GM18511 (cell line): Measurements from ENCODE around the gene ETV1.

ENCODE experiments used
- ATAC-seq: cut with Tn5 transposase; IDR thresholded peaks from one replicate; pipeline ENCODE4 v1.9.1; 2021; ENCODE audit warnings: mild to moderate bottlenecking, moderate library complexity; ENCODE audit not compliant: unreplicated experiment

The ETV1 gene

DNA sequence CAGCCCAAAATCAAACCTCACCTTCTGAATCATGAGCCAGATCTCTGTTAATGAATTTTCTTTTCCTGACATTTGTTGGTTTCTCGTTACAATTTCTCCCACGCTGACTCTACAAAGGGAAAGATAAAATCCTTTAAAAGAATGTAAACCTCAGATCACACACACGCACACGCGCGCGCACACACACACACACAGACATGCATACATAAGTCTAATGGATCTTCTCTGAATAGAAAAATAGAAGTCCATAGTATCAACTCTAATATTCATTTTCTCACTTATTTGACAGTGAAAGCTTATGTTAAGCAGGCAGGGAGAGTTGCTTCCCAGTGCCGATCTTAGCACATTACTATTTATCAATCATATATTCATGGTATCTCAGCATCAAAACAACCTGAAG is 1.4 kb downstream of the ETV1 start:
- ATAC-seq, result no peak

DNA sequence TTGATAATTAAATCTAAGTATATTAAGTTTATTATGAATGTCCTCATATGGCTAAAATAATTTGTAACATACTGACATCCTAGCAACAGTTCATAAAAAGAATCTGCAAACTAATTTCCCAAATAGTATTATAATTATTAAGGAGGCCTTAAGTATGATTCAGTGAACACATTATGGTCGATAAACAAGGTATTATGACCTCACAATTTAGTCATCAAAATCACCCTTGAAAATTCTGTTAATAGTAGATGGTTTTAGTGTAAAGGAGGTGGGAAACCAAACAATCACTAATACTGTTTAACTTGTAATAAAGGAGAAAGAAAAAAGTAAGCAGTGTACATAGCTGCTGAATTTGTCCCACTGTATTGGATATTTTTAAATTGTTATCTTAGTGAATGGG is 2.1 kb downstream of the ETV1 start:
- no peak for ATAC-seq

DNA sequence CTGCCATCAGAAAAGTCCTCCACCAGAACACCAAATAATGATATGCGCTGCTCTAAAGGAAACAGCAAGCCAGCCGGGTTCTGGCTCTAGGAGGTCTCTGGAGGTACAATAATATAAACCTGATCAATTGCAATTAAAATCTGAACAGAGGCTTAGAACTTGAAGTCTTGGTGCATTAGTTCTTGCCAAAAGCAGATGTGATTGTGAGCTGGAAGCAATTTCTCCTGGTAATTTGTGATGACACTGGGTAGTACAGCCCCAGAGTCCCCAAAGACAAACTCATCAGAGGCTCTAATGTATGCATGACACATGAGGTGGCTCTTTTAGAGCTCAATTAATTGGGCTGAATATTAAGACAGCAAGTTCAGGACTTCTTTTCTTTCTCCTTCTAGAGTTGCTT is 3.3 kb downstream of the ETV1 start:
- ATAC-seq, result no peak

DNA sequence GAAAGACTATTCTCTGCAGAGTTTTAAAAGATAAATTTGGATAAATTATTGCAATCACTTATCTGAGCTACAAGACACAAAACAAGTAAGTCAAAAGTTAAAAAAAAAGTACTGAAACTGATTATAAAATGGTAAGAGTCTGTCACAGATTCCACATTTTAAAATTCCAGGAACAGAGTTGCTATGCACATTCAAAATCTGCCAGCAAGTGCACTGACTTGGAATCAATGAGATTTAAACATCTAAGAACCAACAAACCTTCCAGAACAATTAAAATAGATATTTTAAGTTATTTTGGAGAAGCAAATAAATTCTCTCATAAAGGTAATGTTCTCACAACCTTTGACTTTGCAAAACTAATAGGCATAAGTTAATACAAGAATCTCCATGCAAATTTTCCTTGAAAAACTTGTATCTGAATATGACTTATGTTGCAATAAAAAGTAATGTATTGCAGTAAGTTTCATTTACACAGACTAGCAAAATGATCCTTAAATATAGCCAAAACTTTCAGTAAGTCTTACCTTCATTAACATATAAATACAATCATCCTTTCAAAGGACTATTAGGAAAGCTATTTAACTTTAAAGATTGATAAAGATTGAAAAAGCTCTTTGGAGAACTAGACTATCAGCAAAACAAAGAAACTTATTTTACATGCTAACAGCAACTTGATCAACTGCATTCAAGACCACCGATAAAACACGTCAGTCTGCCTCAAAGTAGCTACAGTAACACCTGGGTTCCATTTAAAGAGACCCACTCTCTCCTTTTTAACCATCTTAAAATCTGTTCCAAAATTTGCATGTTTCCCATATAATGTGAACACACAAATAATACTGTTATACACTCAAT is 4.4 kb downstream of the ETV1 start:
- ATAC-seq, result no peak

DNA sequence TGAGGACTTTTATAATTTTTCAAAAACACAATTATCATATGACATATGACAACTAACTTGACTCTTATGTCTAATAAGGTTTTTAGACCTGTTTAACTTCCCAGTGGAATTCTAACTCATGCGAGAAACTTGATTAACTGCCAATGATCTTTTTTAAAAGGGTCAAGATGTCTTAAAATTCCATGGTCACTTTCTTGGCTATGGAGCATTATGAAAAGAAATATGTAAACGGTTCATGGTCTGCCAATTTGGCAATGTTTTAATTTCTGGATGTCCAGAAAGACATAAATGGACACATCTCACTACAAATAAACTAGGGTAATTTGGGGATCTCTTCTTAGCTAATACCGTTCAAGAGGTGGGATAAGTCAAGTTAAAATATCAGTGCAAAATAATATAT is 5.4 kb downstream of the ETV1 start:
- ATAC-seq, result no peak

DNA sequence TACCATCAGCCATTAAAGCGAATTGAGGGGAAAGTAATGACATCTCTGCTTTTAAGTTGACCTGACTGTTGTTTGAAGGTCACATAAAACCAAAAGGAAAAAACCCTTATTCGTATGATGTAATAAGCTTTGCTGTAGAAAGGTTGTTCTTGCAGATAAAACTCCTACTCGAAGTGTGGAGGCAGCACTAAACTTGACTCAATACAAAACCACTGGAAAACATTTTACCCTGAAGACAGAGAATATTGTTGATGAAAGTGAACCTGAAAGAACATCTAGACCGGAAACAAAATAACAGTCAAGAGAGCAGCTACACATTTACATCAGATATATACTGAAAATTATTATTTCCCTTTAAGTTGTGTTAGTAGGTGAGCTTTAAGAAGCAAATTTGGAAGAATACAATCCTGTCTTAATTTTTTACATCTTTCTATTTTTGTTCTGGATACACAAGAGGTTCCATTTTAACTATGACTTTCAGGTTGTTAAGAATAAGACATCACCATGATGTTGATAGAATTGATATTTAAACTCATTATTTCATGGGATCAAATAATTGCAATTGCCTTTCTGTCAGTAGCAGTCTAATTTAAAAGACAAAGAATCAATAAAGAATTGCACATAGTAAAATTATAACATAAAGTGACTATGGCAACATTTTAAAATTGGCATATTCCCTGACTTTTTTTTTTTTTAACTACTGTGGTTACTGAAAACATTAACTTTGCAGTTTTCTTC is 6.4 kb downstream of the ETV1 start:
- no peak for ATAC-seq

DNA sequence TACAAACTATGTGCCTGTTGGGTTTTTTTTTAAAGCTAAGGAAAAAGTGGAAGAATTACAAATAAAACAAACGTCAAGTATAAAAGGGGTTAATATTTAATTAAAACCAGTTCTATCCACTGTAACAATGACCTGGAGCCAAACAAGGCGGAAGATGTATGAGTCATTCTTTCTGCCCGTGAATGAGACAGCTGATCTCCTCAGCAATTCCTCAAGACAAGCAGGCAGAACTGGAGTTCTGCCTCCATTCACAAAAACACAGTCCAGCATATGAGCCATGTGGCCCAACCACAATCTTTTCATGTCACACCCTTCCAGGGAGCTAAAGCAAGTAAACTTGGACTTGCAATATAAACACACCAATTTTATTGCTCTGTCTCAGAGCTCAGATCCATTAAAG is 8.4 kb downstream of the ETV1 start:
- ATAC-seq, result no peak

DNA sequence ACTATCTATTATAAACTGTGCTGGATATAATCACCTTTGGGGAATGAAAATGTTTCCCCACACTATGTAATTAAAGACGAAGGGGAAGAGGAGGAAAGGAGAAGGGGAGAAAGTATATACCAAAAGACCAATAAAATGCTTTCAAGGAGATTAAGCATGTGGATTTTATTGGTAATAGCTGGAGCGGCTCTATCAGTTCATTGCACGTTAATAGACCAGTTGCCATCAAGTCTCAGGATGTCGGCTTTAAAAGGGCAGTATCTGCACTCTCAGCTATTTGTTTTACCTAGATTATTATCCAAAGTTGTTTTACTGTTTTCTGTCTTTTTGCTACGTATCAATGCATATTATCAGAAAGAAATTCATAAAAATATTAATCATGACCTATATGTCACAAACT is 9.0 kb downstream of the ETV1 start:
- ATAC-seq, result no peak

DNA sequence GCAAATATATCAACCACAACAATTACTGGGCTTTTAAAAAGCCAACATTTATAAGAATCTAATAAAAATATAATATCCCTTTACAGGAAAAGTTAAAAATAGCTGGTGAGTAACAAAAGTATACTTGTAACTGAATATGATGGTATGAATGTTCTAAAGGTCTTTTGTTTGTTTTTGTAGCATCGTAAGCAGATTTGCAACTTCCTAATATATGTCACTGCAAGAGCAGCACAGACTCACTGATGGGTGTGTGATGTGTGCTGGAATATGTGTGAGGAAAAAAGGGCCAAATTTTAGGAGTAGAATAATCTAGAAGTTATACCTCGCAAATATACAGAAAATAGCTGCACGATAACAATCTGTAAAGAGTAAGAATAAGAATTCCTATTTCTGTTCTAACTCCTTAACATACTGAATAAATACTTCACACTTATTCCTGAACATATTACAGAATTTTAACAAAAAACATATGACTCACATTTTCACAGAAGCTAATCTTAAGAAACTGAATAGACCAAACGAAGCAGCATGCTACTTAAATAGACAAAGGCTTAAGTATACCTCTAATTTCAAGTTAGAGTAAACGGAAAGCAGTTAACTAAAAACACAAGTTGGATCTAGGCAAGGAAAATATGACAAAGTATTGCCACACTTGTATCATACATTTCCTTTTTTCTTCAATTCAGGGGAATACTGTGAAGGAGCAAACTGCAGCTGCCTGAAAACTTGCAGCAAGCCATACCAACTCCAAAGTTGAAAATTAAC is 9.6 kb downstream of the ETV1 start:
- no peak for ATAC-seq

DNA sequence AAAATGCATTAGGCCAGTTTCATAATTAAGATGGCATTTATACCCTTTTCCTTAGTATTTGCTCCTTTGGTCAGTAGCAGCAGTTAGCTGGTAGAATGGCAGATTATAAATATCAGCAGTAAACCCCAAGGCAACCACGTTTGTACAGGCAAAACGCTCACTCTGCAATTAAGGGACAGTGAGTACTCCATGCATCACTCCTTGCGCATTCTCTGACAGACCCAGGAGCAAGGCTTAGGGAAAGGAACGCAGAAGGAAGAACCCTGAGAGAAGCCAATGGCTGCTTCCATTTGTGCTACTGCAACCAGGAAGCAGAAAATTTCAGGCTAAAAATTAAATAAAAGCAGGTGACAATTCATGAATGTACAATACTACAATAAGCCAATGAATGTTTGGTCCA is 12.9 kb downstream of the ETV1 start:
- no peak for ATAC-seq

DNA sequence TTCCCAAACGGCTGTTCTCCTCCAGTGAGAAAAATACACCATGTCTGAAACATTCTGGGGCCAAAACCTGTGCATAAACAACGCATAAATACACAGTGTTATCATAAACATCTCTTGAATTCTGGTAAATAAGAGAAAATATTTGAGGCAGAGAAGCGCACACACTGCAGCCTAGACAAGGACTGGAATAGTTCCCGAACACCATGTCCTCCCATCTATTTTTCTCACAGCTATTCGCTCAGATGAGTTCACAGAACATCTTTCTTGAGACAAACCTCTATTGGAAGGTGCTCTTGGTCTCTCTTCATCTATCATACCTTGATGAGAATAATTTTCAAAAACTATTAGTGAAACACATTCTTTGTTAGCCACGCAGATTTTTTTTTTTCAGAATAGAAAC is 24.4 kb downstream of the ETV1 start:
- ATAC-seq, result no peak

DNA sequence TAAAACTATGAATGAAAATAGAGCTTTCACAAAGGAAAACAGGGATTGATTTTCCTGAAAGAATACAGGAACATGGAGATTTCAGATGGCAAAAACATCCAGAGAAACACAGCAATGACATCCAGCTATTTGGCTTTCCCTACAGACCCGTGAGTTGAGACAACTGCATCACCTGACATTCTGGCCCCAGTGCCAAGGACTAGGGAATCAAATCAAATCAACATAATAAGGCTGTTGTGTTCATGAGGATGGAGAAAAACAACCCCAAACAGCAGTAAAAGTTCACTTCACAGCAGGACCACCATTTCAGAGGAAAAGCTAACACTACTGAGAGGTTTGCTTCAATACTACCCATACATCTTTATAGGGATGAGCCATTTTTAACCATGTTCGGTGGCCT is 25.5 kb downstream of the ETV1 start:
- no peak for ATAC-seq

DNA sequence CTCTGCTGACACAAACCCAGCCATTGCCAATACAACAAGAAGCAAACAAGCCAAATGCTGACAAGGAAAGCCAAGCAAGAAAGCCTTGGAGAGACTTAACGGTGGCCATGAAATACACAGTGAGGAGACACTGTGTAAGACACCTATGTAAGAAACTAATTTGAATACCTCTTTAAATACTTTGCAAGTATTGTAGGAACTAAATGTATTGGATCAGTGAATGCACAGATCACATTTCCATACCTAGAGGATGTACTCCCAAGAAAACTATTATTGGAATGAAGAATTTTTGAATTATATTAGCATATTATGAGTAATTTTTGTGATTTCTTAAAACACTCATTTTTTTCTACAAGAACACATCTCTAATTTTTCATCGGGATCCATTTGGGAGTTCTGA is 34.0 kb downstream of the ETV1 start:
- ATAC-seq, result no peak

DNA sequence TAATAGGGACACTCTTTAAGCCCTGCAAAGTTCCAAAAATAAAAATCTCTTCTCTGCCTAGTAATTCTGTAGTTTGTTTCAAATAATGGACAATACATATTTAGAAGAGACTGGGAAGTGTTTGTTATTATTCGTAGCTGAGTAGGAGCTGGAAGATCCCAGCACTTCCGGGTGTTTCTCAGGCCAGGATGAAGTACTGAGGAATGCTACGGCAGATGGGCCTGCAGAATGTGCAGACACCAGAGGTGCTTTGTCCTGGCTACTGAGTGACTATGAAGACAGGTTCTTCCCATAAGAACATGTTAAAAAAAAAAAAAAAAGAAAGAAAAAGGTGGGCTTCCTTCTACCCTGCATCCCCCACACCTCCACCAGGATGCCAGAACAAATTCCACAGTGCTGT is 36.1 kb downstream of the ETV1 start:
- no peak for ATAC-seq

DNA sequence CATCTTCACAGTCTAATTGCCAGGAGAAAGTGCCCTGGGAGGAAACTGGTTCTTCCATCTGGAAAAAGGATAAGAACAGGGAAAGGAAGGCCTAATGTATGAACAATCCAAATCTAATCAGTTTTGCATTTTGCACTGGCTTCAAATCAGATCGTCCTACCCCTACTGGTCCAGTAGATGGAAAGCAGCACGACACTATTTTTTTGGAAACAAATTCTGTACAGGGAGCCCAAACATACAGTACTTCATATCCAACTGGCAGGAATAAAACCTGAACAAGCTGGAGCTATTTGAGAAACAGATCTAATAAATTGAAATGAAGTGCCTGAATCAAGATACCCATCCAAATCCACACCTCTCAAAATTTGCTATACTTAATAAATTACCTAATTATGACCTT is 36.5 kb downstream of the ETV1 start:
- no peak for ATAC-seq

DNA sequence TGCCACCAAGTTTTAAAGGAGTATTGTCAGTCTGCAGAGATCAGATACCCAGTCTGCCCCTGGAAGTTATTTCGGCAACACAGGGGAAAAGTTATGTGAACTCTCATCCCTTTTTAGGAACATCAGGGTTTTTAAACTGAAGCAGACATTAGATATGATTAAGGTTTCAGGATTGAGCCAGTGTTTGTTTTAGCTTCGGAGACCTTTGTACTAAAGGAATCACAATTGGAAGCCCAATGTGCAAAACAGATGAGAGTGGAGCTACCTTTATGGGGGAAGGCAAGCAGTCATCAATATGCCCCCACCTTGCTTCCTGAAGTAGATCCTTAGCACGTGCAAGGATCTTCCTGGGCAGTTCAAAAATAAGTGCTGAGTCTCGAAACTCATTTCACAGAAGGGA is 39.5 kb downstream of the ETV1 start:
- no peak for ATAC-seq

DNA sequence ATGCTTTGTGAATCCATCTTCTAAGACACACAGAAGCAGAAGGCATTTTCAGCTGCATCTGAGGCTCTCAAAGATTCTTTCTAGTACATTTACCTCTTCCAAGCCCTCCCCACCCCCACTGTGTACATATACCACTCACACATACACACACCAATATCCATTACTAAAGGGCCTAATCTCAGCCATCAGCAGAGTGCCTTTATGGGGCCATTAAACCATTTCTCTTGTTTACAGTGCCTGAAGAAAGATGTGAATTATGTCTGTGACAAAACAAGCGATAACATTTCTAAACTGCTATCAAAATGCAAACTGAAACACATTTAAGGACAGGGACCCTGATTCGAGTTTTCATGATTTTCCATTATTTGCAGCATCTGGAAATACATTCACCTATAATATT is 40.0 kb downstream of the ETV1 start:
- no peak for ATAC-seq

DNA sequence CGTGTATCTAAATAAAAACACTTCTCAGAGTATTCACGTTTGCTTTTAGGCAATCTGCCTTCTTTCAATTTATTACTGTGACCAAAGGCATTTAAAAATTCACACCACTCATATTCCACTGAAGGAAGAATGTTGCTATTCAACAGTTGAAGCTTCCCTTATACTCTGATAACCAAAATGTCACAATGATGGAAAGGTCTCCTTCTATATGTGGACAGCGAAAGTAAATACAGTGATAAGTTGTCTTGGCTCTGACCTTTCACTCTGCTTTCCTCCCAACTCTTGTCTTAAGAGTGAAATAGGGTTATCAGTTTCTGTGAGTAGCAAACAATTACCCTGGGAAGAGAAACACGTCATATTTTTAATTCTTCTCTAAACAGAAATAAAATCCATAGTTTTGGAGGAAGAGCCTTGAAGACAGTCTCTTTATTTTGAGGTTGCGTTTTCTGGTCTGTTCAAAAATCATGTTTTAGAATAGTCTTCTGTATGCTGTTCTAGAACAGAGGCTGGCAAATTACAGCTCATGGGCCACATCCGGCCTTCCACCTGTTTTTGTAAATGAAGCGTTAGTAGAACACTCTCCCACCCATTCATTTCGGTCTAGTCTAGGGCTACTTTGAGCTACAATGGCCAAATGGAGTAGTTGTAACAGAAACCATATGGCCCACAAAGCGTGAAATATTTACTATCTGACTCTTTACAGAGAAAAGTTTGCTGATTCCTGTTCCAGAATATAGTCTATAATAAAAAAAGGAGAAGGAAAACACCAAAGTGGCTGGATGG is 41.3 kb downstream of the ETV1 start:
- no peak for ATAC-seq

DNA sequence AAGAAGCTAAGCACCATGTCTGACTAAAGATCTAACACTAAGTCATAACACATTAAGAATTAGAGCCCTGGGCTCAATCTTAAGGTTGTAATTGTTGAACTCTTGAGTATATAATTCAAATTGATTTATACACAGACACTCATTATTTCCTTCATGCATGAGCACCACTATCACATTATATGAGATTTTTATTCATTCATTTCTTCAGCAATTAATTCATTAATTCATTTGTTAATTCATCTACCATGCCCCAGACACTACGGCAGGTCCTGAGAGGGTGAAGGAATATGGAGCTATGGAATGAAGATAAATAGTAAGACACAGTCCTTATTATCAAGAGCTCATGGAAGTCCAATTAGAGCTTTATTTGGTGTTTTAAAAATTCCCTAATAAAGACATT is 41.9 kb downstream of the ETV1 start:
- ATAC-seq, result no peak

DNA sequence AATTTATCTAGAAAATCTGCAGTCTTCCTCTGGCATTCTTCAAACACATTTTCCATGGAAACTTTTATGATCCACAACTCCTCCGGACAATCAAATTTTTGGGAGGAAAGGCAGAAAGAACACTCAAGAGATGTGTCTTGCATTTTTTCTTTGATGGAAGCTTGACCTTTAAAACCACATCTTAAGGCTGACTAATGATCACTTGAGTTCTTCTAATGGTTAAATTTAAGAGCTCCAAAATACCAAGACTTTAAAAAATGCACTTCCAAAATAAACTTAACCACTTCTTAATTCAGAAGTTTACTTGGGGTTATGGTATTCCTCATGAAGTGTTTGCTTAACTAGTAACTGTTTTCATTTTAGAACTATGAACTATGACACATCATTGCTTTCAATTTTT is 43.3 kb downstream of the ETV1 start:
- no peak for ATAC-seq

DNA sequence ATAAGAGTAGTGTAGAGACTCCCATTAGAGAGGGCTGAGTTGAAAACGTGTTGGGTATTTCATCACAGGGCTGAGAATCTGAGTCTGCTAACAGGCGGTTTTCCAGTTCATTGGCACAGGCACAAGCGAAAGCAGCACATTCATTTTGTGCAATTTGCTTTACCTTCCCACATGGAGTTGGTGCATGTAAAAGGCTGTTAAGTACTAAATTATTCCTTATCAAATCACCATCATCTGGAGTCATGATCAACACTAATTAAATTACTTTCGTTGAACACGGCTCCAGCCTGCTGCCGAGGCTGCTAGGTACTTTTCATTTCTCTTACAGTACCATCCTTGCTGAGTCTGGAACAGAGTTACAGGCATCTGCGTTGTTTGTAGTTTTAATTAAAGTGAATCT is 43.8 kb downstream of the ETV1 start:
- no peak for ATAC-seq
